DND-41 (cell line): ENCODE data around the gene SLC17A9.
A peak's percentile ranks its signal among the peaks of the same experiment; 100 is the strongest.

Experiments
- ATAC-seq: fragments of 200-7000 bp; cut with Tn5 transposase; 3 replicates; pipeline ENCODE4 v1.9.1; 2021; ENCODE audit warnings: low read depth; ENCODE audit not compliant: insufficient read depth
- DNase-seq: peaks from one replicate; pipeline ENCODE4 v3.0.0-alpha.2; 2020
- H2AFZ ChIP-seq: 2 replicates; pipeline ENCODE4 v1.6.0; 2012; ENCODE audit warnings: low read depth, low read length
- H3K27ac ChIP-seq: 2 replicates; pipeline ENCODE4 v1.5.1; 2012; ENCODE audit warnings: low read length, inconsistent platforms
- H3K27me3 ChIP-seq: fragments of 200-600 bp; sonication (generic); 2 replicates; pipeline ENCODE4 v1.6.0; 2012; ENCODE audit warnings: low read length, mild to moderate bottlenecking, inconsistent platforms; ENCODE audit not compliant: insufficient read depth, poor library complexity
- H3K36me3 ChIP-seq: 2 replicates; pipeline ENCODE4 v1.5.1; 2012; ENCODE audit warnings: low read length, inconsistent platforms; ENCODE audit not compliant: insufficient read depth
- H3K4me1 ChIP-seq: 2 replicates; pipeline ENCODE4 v1.5.1; 2012; ENCODE audit warnings: mild to moderate bottlenecking, low read length; ENCODE audit not compliant: insufficient read depth
- H3K4me2 ChIP-seq: 2 replicates; pipeline ENCODE4 v1.6.0; 2012; ENCODE audit warnings: mild to moderate bottlenecking, moderate library complexity, low read length, inconsistent platforms; ENCODE audit not compliant: insufficient read depth
- H3K4me3 ChIP-seq, 2 experiments: fragments of 200-600 bp in 1 of 2; shearing (Covaris generic) in 1 of 2; 2 replicates each; pipeline ENCODE4 v1.5.1; 2012 to 2016; ENCODE audit warnings: inconsistent platforms in 2 of 2, low read length in 2 of 2, mild to moderate bottlenecking in 2 of 2, low read depth in 1 of 2, moderate library complexity in 1 of 2
- H3K79me2 ChIP-seq: 2 replicates; pipeline ENCODE4 v1.6.0; 2012; ENCODE audit warnings: low read length, inconsistent platforms; ENCODE audit not compliant: insufficient read depth
- H3K9ac ChIP-seq: 2 replicates; pipeline ENCODE4 v1.6.0; 2012; ENCODE audit warnings: low read depth, mild to moderate bottlenecking, inconsistent platforms, low read length, moderate library complexity
- H3K9me3 ChIP-seq: 2 replicates; pipeline ENCODE4 v1.5.1; 2012; ENCODE audit warnings: low read length, moderate library complexity, mild to moderate bottlenecking, inconsistent platforms; ENCODE audit not compliant: insufficient read depth, severe bottlenecking
- H4K20me1 ChIP-seq: 2 replicates; pipeline ENCODE4 v1.6.0; 2012; ENCODE audit warnings: low read length; ENCODE audit not compliant: insufficient read depth
- CTCF ChIP-seq: IDR thresholded peaks from 2 replicates; pipeline ENCODE4 v1.5.1; 2012; ENCODE audit warnings: borderline replicate concordance, low read length, moderate library complexity, mild to moderate bottlenecking; ENCODE audit not compliant: poor library complexity, severe bottlenecking; ENCODE audit errors: extremely low read depth
- EZH2 ChIP-seq: IDR thresholded peaks from 3 replicates; pipeline ENCODE4 v1.6.1; 2012; ENCODE audit warnings: borderline replicate concordance, low read depth, mild to moderate bottlenecking, moderate library complexity, low read length, inconsistent platforms; ENCODE audit not compliant: severe bottlenecking

Gene SLC17A9

DNA sequence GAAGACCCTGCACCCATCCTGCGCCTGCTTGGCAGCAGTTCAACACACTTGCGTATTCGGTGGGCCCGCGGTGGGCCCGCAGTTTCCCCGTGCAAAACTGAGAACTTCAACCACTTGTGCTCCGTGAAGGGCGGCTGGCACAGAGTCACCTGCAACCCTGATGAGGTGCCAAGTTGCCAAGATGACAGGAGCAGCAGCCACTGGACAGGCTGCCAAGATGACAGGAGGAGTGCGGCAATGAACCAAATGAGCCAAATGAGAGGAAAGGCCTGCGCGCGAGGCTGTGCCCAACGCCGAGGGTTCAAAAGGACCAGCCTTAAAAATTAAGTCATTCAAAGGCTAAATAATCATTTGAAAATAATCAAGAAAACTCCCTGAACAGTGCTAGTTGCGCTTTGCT is 46.3 kb upstream of the SLC17A9 start:
- no peak for DNase-seq
- peaks cover 51% of the 10 kb centered on the region for H3K79me2 ChIP-seq
- H3K4me3 ChIP-seq = no peak overlapping the region
- no peak for ATAC-seq
- no peaks in the 10 kb centered on the region for H3K4me1 ChIP-seq
- no peaks in the 10 kb centered on the region for H3K27me3 ChIP-seq
- peaks cover 74% of the 10 kb centered on the region for H4K20me1 ChIP-seq
- no peaks in the 10 kb centered on the region for H3K9me3 ChIP-seq
- peaks cover 100% of the 10 kb centered on the region for H3K36me3 ChIP-seq
- H3K27ac ChIP-seq = no peak overlapping the region
- H3K4me2 ChIP-seq = no peak overlapping the region
- H3K9ac ChIP-seq = no peak overlapping the region
- no peak for TF ChIP-seq CTCF
- no peak for TF ChIP-seq EZH2
- no peak overlapping the region for H2AFZ ChIP-seq

- no peaks in the 10 kb centered on the region for H3K27me3 ChIP-seq
- peaks cover 77% of the 10 kb centered on the region for H4K20me1 ChIP-seq
- no peak overlapping the region for H2AFZ ChIP-seq
- no peaks in the 10 kb centered on the region for H3K9me3 ChIP-seq
- no peak for ATAC-seq
- H3K4me3 ChIP-seq = no peak overlapping the region
- peaks cover 100% of the 10 kb centered on the region for H3K36me3 ChIP-seq
- DNase-seq = no peak
- TF ChIP-seq CTCF = no peak
- no peak for TF ChIP-seq EZH2
- no peak overlapping the region for H3K4me2 ChIP-seq
- no peak overlapping the region for H3K27ac ChIP-seq
- H3K79me2 ChIP-seq = peaks cover 57% of the 10 kb centered on the region
- H3K9ac ChIP-seq = no peak overlapping the region
- H3K4me1 ChIP-seq = no peaks in the 10 kb centered on the region
Observed at GRCh38 chr20:62906647-62907375, 45.7 kb upstream of the SLC17A9 start.

GRCh38 chr20:62907384-62908317 is 44.9 kb upstream of the SLC17A9 start:
- peak; percentile 50 for DNase-seq
- H3K9ac ChIP-seq = no peak overlapping the region
- H3K79me2 ChIP-seq = peaks cover 66% of the 10 kb centered on the region
- H3K4me3 ChIP-seq = no peak overlapping the region
- H3K4me2 ChIP-seq = no peak overlapping the region
- H3K9me3 ChIP-seq = no peaks in the 10 kb centered on the region
- peaks cover 82% of the 10 kb centered on the region for H4K20me1 ChIP-seq
- ATAC-seq = peak; percentile 73; the same call in 2 of the 3 replicates
- no peak overlapping the region for H3K27ac ChIP-seq
- no peak overlapping the region for H2AFZ ChIP-seq
- H3K27me3 ChIP-seq = no peaks in the 10 kb centered on the region
- TF ChIP-seq CTCF (peak; percentile 76), EZH2 (no peak)
- no peaks in the 10 kb centered on the region for H3K4me1 ChIP-seq
- peaks cover 99% of the 10 kb centered on the region for H3K36me3 ChIP-seq
